ENCODE data around the gene MYO1A. TPM values are rescaled to one million over a fixed set of nuclear protein-coding genes. Genes with fewer than 3 reads are reported as not detected.

The MYO1A gene
- total RNA-seq, 2 experiments from 2014 or later: 1.4 to 2.9 TPM

- no peaks in the 10 kb centered on the region for H3K27me3 Mint-ChIP-seq
Measured at GRCh38 chr12:57006809-57007475, 43.0 kb downstream of the MYO1A start.

GRCh38 chr12:57005980-57006808 is 43.7 kb downstream of the MYO1A start, which contains the start of gene ZBTB39:
TSS of gene ZBTB39 (minus strand) at chr12:57006546. CDS start at chr12:57004917, 1,629 bp downstream.
- peak; percentile 55 for DNase-seq
- peaks cover 27% of the 10 kb centered on the region for H3K36me3 Mint-ChIP-seq (ENCODE audit: low read depth)
- no peaks in the 10 kb centered on the region for H3K27me3 Mint-ChIP-seq
- peaks cover 61% of the 10 kb centered on the region for H3K4me1 Mint-ChIP-seq
- H3K27ac Mint-ChIP-seq: peak within 1 kb of the TSS; percentile 87
- CTCF ChIA-PET: interaction anchor here (1.1 to 5.1 kb wide), 11 partner anchors 10 to 257 kb away, joined by 3 to 18 read pairs (median 6); partner anchors contain the start of genes STAT6 and TAC3
- H3K4me3 Mint-ChIP-seq: peak within 1 kb of the TSS; percentile 90
- POLR2A ChIA-PET: no interaction called here
- H3K9me3 Mint-ChIP-seq: no peaks in the 10 kb centered on the region

More at GRCh38 chr12:57006809-57007475, 43.0 kb downstream of the MYO1A start:
- Mint-ChIP-seq H3K4me3 (peak overlapping the region; percentile 83), H3K4me1 (peaks cover 62% of the 10 kb centered on the region), H3K27ac (peak overlapping the region; percentile 87), H3K9me3 (no peaks in the 10 kb centered on the region), H3K36me3 (ENCODE audit: low read depth) (peaks cover 22% of the 10 kb centered on the region)
- ChIA-PET POLR2A (no interaction called here), CTCF (interaction anchor here (0.6 to 5.1 kb wide), 6 partner anchors 19 to 258 kb away, joined by 3 to 18 read pairs (median 6); no protein-coding TSS in a partner anchor)
- no peak for DNase-seq

- H3K4me1 Mint-ChIP-seq: peaks cover 60% of the 10 kb centered on the region
- H3K27ac Mint-ChIP-seq: no peak overlapping the region
- ChIA-PET CTCF (interaction anchor here (1.1 to 5.1 kb wide), 11 partner anchors 8 to 252 kb away, joined by 3 to 18 read pairs (median 7); partner anchors contain the start of genes PRIM1, STAT6 and TAC3), POLR2A (no interaction called here)
- peaks cover 35% of the 10 kb centered on the region for H3K36me3 Mint-ChIP-seq (ENCODE audit: low read depth)
- H3K27me3 Mint-ChIP-seq: no peaks in the 10 kb centered on the region
- peak overlapping the region; percentile 90 for H3K4me3 Mint-ChIP-seq
- no peaks in the 10 kb centered on the region for H3K9me3 Mint-ChIP-seq
- DNase-seq: no peak
Measured at GRCh38 chr12:57004651-57005050, 45.3 kb downstream of the MYO1A start.

- Mint-ChIP-seq H3K36me3 (ENCODE audit: low read depth) (peaks cover 35% of the 10 kb centered on the region), H3K4me1 (peaks cover 66% of the 10 kb centered on the region), H3K27me3 (no peaks in the 10 kb centered on the region), H3K9me3 (no peaks in the 10 kb centered on the region), H3K4me3 (no peak overlapping the region), H3K27ac (no peak overlapping the region)
- ChIA-PET POLR2A (no interaction called here), CTCF (interaction anchor here (1.2 to 5.1 kb wide), 6 partner anchors 9 to 246 kb away, joined by 4 to 18 read pairs (median 8); partner anchors contain the start of gene STAT6)
- DNase-seq: no peak
Measured at GRCh38 chr12:57003395-57003794, 46.5 kb downstream of the MYO1A start.

- H3K9me3 Mint-ChIP-seq: no peaks in the 10 kb centered on the region
- peak overlapping the region; percentile 0 for H3K27ac Mint-ChIP-seq
- ChIA-PET POLR2A (no interaction called here), CTCF (interaction anchor here (0.6 to 2.3 kb wide), 29 partner anchors 10 to 365 kb away, joined by 3 to 12 read pairs (median 4); partner anchors contain the start of genes HSD17B6, LRP1, NACA and TAC3)
- peaks cover 54% of the 10 kb centered on the region for H3K4me1 Mint-ChIP-seq
- no peaks in the 10 kb centered on the region for H3K27me3 Mint-ChIP-seq
- H3K36me3 Mint-ChIP-seq (ENCODE audit: low read depth): peaks cover 39% of the 10 kb centered on the region
- peak; percentile 82 for DNase-seq
- no peak overlapping the region for H3K4me3 Mint-ChIP-seq
Measured at GRCh38 chr12:57001448-57001906, 48.5 kb downstream of the MYO1A start.

- Mint-ChIP-seq H3K27me3 (no peaks in the 10 kb centered on the region), H3K4me1 (peaks cover 49% of the 10 kb centered on the region), H3K27ac (peak overlapping the region; percentile 4), H3K4me3 (no peak overlapping the region), H3K9me3 (no peaks in the 10 kb centered on the region), H3K36me3 (ENCODE audit: low read depth) (peaks cover 39% of the 10 kb centered on the region)
- POLR2A ChIA-PET: no interaction called here
- CTCF ChIA-PET: interaction anchor here (0.8 to 2.3 kb wide), 7 partner anchors 12 to 245 kb away, joined by 3 to 8 read pairs (median 6); partner anchors contain the start of gene TAC3
- DNase-seq: no peak
Measured at GRCh38 chr12:57000393-57000792, 49.5 kb downstream of the MYO1A start.

- peaks cover 38% of the 10 kb centered on the region for H3K36me3 Mint-ChIP-seq (ENCODE audit: low read depth)
- H3K4me1 Mint-ChIP-seq: peaks cover 41% of the 10 kb centered on the region
- no peak overlapping the region for H3K4me3 Mint-ChIP-seq
- no peak for DNase-seq
- POLR2A ChIA-PET: no interaction called here
- H3K9me3 Mint-ChIP-seq: no peaks in the 10 kb centered on the region
- no peaks in the 10 kb centered on the region for H3K27me3 Mint-ChIP-seq
- CTCF ChIA-PET: interaction anchor here (0.7 to 2.6 kb wide), 5 partner anchors 11 to 242 kb away, joined by 3 to 9 read pairs (median 4); no protein-coding TSS in a partner anchor
- H3K27ac Mint-ChIP-seq: peak overlapping the region; percentile 83
Measured at GRCh38 chr12:56999456-56999855, 50.5 kb downstream of the MYO1A start.

- peak; percentile 47 for DNase-seq
- H3K4me3 Mint-ChIP-seq: peak overlapping the region; percentile 39
- H3K27ac Mint-ChIP-seq: peak overlapping the region; percentile 83
- no peaks in the 10 kb centered on the region for H3K27me3 Mint-ChIP-seq
- CTCF ChIA-PET: interaction anchor here (0.6 to 2.6 kb wide), 6 partner anchors 12 to 241 kb away, joined by 3 to 9 read pairs (median 4); no protein-coding TSS in a partner anchor
- POLR2A ChIA-PET: no interaction called here
- no peaks in the 10 kb centered on the region for H3K9me3 Mint-ChIP-seq
- peaks cover 36% of the 10 kb centered on the region for H3K4me1 Mint-ChIP-seq
- peaks cover 34% of the 10 kb centered on the region for H3K36me3 Mint-ChIP-seq (ENCODE audit: low read depth)
Measured at GRCh38 chr12:56998981-56999380, 50.9 kb downstream of the MYO1A start.

- Mint-ChIP-seq H3K9me3 (no peaks in the 10 kb centered on the region), H3K36me3 (ENCODE audit: low read depth) (peaks cover 28% of the 10 kb centered on the region)
Measured at GRCh38 chr12:56998316-56998715, 51.6 kb downstream of the MYO1A start.

GRCh38 chr12:56996793-56997545 is 53.0 kb downstream of the MYO1A start:
- no peak overlapping the region for H3K27ac Mint-ChIP-seq
- peaks cover 36% of the 10 kb centered on the region for H3K4me1 Mint-ChIP-seq
- H3K27me3 Mint-ChIP-seq: no peaks in the 10 kb centered on the region
- no peak for DNase-seq
- H3K4me3 Mint-ChIP-seq: no peak overlapping the region
- H3K9me3 Mint-ChIP-seq: no peaks in the 10 kb centered on the region
- CTCF ChIA-PET: interaction anchor here (0.7 to 2.6 kb wide), 5 partner anchors 8 to 239 kb away, joined by 3 to 12 read pairs (median 4); no protein-coding TSS in a partner anchor
- H3K36me3 Mint-ChIP-seq (ENCODE audit: low read depth): peaks cover 18% of the 10 kb centered on the region
- POLR2A ChIA-PET: interaction anchor here (0.6 kb wide), 1 partner anchor 50 kb away, joined by 4 read pairs; no protein-coding TSS in a partner anchor

More at GRCh38 chr12:56998316-56998715, 51.6 kb downstream of the MYO1A start:
- no peak for DNase-seq
- ChIA-PET POLR2A (no interaction called here), CTCF (interaction anchor here (0.6 to 2.6 kb wide), 4 partner anchors 12 to 241 kb away, joined by 3 to 9 read pairs (median 4); no protein-coding TSS in a partner anchor)
- H3K4me3 Mint-ChIP-seq: no peak overlapping the region
- H3K4me1 Mint-ChIP-seq: peaks cover 36% of the 10 kb centered on the region
- H3K27ac Mint-ChIP-seq: peak overlapping the region; percentile 83
- no peaks in the 10 kb centered on the region for H3K27me3 Mint-ChIP-seq

GRCh38 chr12:56995930-56996496 is 53.9 kb downstream of the MYO1A start:
- peaks cover 13% of the 10 kb centered on the region for H3K36me3 Mint-ChIP-seq (ENCODE audit: low read depth)
- ChIA-PET CTCF (interaction anchor here (1.3 to 1.9 kb wide), 2 partner anchors 8 to 9 kb away, joined by 4 to 12 read pairs; no protein-coding TSS in a partner anchor), POLR2A (no interaction called here)
- H3K9me3 Mint-ChIP-seq: no peaks in the 10 kb centered on the region
- H3K27ac Mint-ChIP-seq: no peak overlapping the region
- peaks cover 37% of the 10 kb centered on the region for H3K4me1 Mint-ChIP-seq
- no peaks in the 10 kb centered on the region for H3K27me3 Mint-ChIP-seq
- H3K4me3 Mint-ChIP-seq: no peak overlapping the region
- no peak for DNase-seq
